GM20000 (cell line): ENCODE data around the gene MINDY4.
"Not testable (repeated sequence)": the region's sequence is repeated elsewhere in the genome, so short reads cannot be mapped to it uniquely, and the experiment has no call there.

Experiments used
- DNase-seq: peaks from one replicate; pipeline ENCODE4 v3.0.0; 2012; ENCODE audit warnings: low spot score
- CTCF ChIP-seq: IDR thresholded peaks from 2 replicates; pipeline ENCODE4 v1.5.1; 2012; ENCODE audit warnings: mild to moderate bottlenecking, control low read depth; ENCODE audit errors: extremely low read depth, missing control alignments

The MINDY4 gene

DNA sequence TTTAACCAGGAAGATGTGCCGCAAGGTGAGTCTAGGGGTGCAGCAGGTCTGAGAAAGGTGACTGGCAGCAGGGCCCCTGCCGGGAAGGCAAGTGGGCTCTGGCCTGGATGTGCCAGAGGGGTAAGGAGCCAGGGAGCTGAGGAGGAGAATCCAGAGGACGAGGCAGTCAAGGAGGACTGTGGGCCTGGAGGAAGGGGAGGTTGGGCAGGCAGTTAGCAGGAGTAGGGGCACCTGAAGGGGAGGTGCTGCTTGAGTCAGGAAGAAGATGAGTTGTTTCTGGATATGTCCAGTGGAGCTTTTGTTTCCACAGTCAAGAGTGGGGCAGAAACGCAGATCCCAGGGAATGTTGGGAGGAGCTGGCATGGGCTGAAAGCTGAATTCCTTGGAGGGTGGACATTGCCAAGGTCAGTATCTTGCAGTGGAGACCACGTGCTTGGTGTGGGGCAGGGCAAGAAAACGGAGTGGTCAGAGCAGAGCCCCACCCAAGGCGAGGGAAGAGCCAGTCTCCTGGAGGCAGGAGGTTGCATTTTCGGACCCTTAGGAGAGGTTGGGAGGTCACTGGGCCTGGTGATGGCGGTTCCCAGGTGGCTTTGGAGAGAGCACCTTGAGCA, 34.0 kb downstream of the MINDY4 start:
- TF ChIP-seq CTCF, result no peak
- no peak for DNase-seq

DNA sequence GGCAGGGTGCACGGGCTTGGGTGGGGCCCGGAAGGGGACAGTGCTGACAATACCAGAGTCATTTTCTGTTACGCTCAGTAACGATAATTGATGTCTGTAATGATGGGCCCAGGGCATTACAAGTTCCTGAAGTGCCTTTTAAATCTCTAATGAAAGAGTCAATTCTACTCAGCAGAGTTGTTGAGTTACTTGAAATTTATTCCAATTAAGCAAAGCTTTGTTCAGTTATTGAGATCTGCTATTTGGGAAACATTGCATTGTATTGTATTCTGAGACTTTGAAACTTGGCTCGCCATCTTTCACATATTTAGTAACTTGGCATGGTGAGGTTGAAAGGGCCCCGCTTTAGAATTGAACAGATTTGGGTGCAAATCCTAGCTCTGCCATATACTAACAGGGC, 34.7 kb downstream of the MINDY4 start:
- DNase-seq, result no peak
- no peak for TF ChIP-seq CTCF

GRCh38 chr7:30807477-30807876, 36.3 kb downstream of the MINDY4 start:
- DNase-seq, result not testable (repeated sequence)

DNA sequence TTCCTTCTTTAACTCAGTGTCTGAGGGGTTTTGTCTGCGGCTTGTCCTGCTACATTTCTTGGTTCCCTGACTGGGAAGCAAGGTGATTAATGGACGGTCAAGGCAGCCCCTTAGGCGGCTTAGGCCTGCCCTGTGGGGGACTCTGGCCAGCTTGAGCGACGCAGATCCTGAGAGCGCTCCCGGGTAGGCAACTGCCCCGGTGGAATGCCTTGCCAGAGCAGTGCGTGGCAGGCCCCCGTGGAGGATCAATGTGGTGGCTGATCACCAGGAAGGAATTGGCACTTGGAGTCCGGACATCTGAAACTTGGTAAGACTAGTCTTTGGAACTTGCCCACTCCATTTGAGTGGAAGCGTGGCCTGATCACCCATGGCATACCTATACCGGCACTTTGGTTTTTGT, 36.7 kb downstream of the MINDY4 start:
- not testable (repeated sequence) for DNase-seq

- no peak for TF ChIP-seq CTCF
Measured at GRCh38 chr7:30810986-30811385, 39.8 kb downstream of the MINDY4 start.

GRCh38 chr7:30812676-30813075, 41.5 kb downstream of the MINDY4 start:
- DNase-seq, result no peak

More at GRCh38 chr7:30810986-30811385, 39.8 kb downstream of the MINDY4 start:
- no peak for DNase-seq

DNA sequence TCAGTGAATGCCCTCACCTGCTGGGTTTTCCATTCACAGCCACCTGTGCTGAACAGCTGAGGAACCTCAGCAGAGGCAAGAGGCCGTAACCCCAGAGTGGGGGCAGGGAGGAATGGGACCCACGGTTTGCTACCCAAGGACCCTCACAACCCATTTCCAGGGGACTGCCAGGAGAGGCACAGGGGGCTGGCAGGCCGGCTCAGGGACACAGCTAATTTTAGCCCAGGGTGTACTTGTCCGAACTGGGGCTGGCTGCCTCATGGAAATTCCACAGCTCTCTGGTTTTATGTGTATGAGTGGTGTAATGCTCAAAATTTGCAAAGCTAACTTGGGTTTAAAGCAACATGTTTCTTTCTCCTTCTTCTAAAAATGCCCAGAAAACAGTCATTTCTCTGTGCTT, 42.2 kb downstream of the MINDY4 start:
- no peak for DNase-seq
- no peak for TF ChIP-seq CTCF

More at GRCh38 chr7:30812676-30813075, 41.5 kb downstream of the MINDY4 start:
- TF ChIP-seq CTCF, result no peak

GRCh38 chr7:30814700-30815387, 43.6 kb downstream of the MINDY4 start:
- DNase-seq, result no peak
- no peak for TF ChIP-seq CTCF
